Keratinocyte (primary cell): ENCODE data around the gene EXOC3L1. TPM values are rescaled to one million over a fixed set of nuclear protein-coding genes. Genes with fewer than 3 reads are reported as not detected.

Experiments used
- DNase-seq: peaks from one replicate; pipeline ENCODE4 v3.0.0-alpha.2; 2011; ENCODE audit warnings: low read depth, missing footprints, low spot score
- FAIRE-seq: peaks from 2 replicates; lab custom pipeline; 2011; peaks lifted over from hg19 to GRCh38; lab: Jason Lieb, UNC
- H2AFZ ChIP-seq: 2 replicates; pipeline ENCODE4 v1.6.0; 2012; ENCODE audit warnings: low read length, control low read depth, inconsistent platforms; ENCODE audit not compliant: control insufficient read depth
- H3K27ac ChIP-seq: 2 replicates; pipeline ENCODE4 v1.5.1; 2011; ENCODE audit warnings: low read length; ENCODE audit not compliant: control insufficient read depth, insufficient read depth
- H3K27me3 ChIP-seq: 3 replicates; pipeline ENCODE4 v1.6.0; 2011; ENCODE audit warnings: low read length; ENCODE audit not compliant: control insufficient read depth, insufficient read depth; ENCODE audit errors: extremely low read depth
- H3K36me3 ChIP-seq, 2 experiments: 2 replicates in 1 of 2; 3 replicates in 1 of 2; pipeline ENCODE4 v1.5.1; 2011; ENCODE audit warnings: low read length in 2 of 2, mild to moderate bottlenecking in 1 of 2; ENCODE audit not compliant: control insufficient read depth in 2 of 2, insufficient read depth in 2 of 2; ENCODE audit errors: extremely low read depth in 1 of 2
- H3K4me1 ChIP-seq: 3 replicates; pipeline ENCODE4 v1.5.1; 2011; ENCODE audit warnings: low read length; ENCODE audit not compliant: control insufficient read depth, insufficient read depth; ENCODE audit errors: extremely low read depth
- H3K4me2 ChIP-seq: 3 replicates; pipeline ENCODE4 v1.6.0; 2011; ENCODE audit warnings: low read depth, low read length; ENCODE audit not compliant: control insufficient read depth, insufficient read depth; ENCODE audit errors: extremely low read depth
- H3K4me3 ChIP-seq, 3 experiments: fragments of 200-600 bp in 1 of 3; sonication (generic) in 1 of 3; 2 replicates in 2 of 3; 3 replicates in 1 of 3; pipeline ENCODE4 v1.5.1; 2011 to 2016; ENCODE audit warnings: low read length in 3 of 3, mild to moderate bottlenecking in 3 of 3, control low read depth in 2 of 3, inconsistent platforms in 1 of 3, low read depth in 1 of 3, mixed read lengths in 1 of 3, mixed run types in 1 of 3, moderate library complexity in 1 of 3; ENCODE audit not compliant: control insufficient read depth in 2 of 3, insufficient read depth in 2 of 3; ENCODE audit errors: extremely low read depth in 1 of 3
- H3K79me2 ChIP-seq: 2 replicates; pipeline ENCODE4 v1.6.0; 2012; ENCODE audit warnings: low read length; ENCODE audit not compliant: control insufficient read depth, insufficient read depth
- H3K9ac ChIP-seq: 3 replicates; pipeline ENCODE4 v1.6.0; 2011; ENCODE audit warnings: low read length; ENCODE audit not compliant: control insufficient read depth, insufficient read depth; ENCODE audit errors: extremely low read depth
- H3K9me1 ChIP-seq: 3 replicates; pipeline ENCODE4 v1.6.0; 2011; ENCODE audit warnings: low read length; ENCODE audit not compliant: control insufficient read depth, insufficient read depth; ENCODE audit errors: extremely low read depth
- H3K9me3 ChIP-seq: 2 replicates; pipeline ENCODE4 v1.5.1; 2012; ENCODE audit warnings: low read depth, low read length; ENCODE audit not compliant: control insufficient read depth
- H4K20me1 ChIP-seq: 3 replicates; pipeline ENCODE4 v1.6.0; 2011; ENCODE audit warnings: low read length; ENCODE audit not compliant: control insufficient read depth, insufficient read depth; ENCODE audit errors: extremely low read depth
- EZH2 ChIP-seq: IDR thresholded peaks from one replicate; pipeline ENCODE4 v1.6.1; 2012; ENCODE audit warnings: inconsistent platforms, mild to moderate bottlenecking, low read length, moderate library complexity
- dilution Hi-C: fragments of 300-500 bp; cut with MboI; formaldehyde crosslinking; loops from one replicate; pipeline ENCODE4 v1.7.0; 2020; ENCODE audit warnings: low sequenced_read_pairs; ENCODE audit not compliant: extremely low pct_ligation_motif_present
- polyA plus RNA-seq, 5 experiments: library from polyadenylated mRNA; depleted of rRNA in 3 of 5; stranded (reverse) in 3 of 5; stranded (forward) in 1 of 5; unstranded in 1 of 5; fragments of >200 nt; gene quantifications; 1 replicate in 1 of 5; 2 replicates in 3 of 5; 3 replicates in 1 of 5; pipeline versions ENCODE4 v1.2.1 to v1.2.3, GENCODE V29; 2011 to 2012; ENCODE audit warnings: missing spikeins in 2 of 5, low read depth in 1 of 5, low replicate concordance in 1 of 5
- TF ChIP-seq, protein P1 (sequence below), 3 experiments: IDR thresholded peaks in 1 of 3; conservative IDR thresholded peaks in 1 of 3; optimal IDR thresholded peaks in 1 of 3; 2 replicates in 2 of 3; 3 replicates in 1 of 3; pipeline versions ENCODE3 to v1.5.1; 2011; ENCODE audit warnings: low read length in 3 of 3, mild to moderate bottlenecking in 3 of 3, moderate library complexity in 2 of 3, control low read depth in 1 of 3, inconsistent platforms in 1 of 3; ENCODE audit not compliant: insufficient read depth in 2 of 3; ENCODE audit errors: extremely low read depth in 1 of 3

The EXOC3L1 gene
- polyA plus RNA-seq, 1 donor (not counting 4 experiments of a cell fraction or from before 2014, with no cell fraction given): not detected

DNA sequence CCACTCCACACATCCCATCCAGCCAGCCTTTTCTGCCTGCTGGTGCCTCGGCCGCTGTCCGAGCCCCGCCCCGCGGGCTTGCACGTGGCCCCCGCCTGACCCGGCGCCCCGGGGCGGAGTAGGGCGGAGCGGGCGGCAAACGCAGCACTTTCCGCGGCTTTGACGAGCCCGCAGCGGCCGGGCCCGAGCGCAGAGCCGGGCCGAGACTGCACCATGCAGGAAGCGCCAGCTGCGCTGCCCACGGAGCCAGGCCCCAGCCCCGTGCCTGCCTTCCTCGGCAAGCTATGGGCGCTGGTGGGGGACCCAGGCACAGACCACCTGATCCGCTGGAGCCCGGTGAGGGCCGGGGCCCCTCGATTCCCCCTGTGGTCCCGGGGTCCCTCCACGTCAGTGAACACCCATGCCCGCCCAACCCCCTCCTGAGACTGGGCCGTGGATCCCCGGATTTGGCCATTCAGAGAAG is 25.3 kb downstream of the EXOC3L1 start, which contains the start of gene HSF4:
Gene HSF4 (plus strand): TSS at position 147 of the 463 bp plus-strand sequence. CDS start 67 bp downstream, at position 214.
- Histone ChIP-seq H4K20me1 (no peaks in the 10 kb centered on the region), H3K79me2 (no peaks in the 10 kb centered on the region), H3K9me3 (no peaks in the 10 kb centered on the region), H3K27me3 (peaks cover 7% of the 10 kb centered on the region), H3K9ac (no peak within 1 kb of the TSS), H3K4me1 (peaks cover 25% of the 10 kb centered on the region), H2AFZ (peak within 1 kb of the TSS; percentile 36), H3K27ac (no peak within 1 kb of the TSS), H3K4me2 (peak within 1 kb of the TSS; percentile 65), H3K4me3 (peak within 1 kb of the TSS in 2 of 3 experiments; percentile 16 to 56), H3K36me3 (no peaks in the 10 kb centered on the region), H3K9me1 (no peaks in the 10 kb centered on the region)
- TF ChIP-seq, protein P1, sequence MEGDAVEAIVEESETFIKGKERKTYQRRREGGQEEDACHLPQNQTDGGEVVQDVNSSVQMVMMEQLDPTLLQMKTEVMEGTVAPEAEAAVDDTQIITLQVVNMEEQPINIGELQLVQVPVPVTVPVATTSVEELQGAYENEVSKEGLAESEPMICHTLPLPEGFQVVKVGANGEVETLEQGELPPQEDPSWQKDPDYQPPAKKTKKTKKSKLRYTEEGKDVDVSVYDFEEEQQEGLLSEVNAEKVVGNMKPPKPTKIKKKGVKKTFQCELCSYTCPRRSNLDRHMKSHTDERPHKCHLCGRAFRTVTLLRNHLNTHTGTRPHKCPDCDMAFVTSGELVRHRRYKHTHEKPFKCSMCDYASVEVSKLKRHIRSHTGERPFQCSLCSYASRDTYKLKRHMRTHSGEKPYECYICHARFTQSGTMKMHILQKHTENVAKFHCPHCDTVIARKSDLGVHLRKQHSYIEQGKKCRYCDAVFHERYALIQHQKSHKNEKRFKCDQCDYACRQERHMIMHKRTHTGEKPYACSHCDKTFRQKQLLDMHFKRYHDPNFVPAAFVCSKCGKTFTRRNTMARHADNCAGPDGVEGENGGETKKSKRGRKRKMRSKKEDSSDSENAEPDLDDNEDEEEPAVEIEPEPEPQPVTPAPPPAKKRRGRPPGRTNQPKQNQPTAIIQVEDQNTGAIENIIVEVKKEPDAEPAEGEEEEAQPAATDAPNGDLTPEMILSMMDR (optimal IDR thresholded peaks at IDR 0.05 in 1 of 3, IDR thresholded peaks at IDR 0.05 in 1 of 3, conservative IDR thresholded peaks at IDR 0.05 in 1 of 3; ENCODE audit: extremely low read depth in 1 of 3, insufficient read depth in 2 of 3, low read length in 3 of 3): no peak
- dilution Hi-C loops: no loop called here
- DNase-seq (no peak), FAIRE-seq (no peak)

GRCh38 chr16:67163999-67164558 is 25.9 kb downstream of the EXOC3L1 start:
- Histone ChIP-seq H3K9ac (no peak overlapping the region), H4K20me1 (no peaks in the 10 kb centered on the region), H3K27ac (no peak overlapping the region), H3K79me2 (no peaks in the 10 kb centered on the region), H3K4me2 (peak overlapping the region; percentile 65), H2AFZ (no peak overlapping the region), H3K4me3 (peak overlapping the region in 2 of 3 experiments; percentile 16 to 56), H3K36me3 (no peaks in the 10 kb centered on the region), H3K27me3 (peaks cover 7% of the 10 kb centered on the region), H3K9me1 (no peaks in the 10 kb centered on the region), H3K9me3 (no peaks in the 10 kb centered on the region), H3K4me1 (peaks cover 22% of the 10 kb centered on the region)
- dilution Hi-C loops: no loop called here
- no peak for DNase-seq
- no peak for TF ChIP-seq EZH2
- TF ChIP-seq, protein P1 (optimal IDR thresholded peaks at IDR 0.05 in 1 of 3, IDR thresholded peaks at IDR 0.05 in 1 of 3, conservative IDR thresholded peaks at IDR 0.05 in 1 of 3; ENCODE audit: extremely low read depth in 1 of 3, insufficient read depth in 2 of 3, low read length in 3 of 3): no peak
- FAIRE-seq: no peak
